Measurements from ENCODE around the gene UBN2.
"Not testable (repeated sequence)": the region's sequence is repeated elsewhere in the genome, so short reads cannot be mapped to it uniquely, and the experiment has no call there.

Gene UBN2

GRCh38 chr7:139329119-139329518 lies 98.1 kb downstream of the UBN2 start:
- no peaks in the 10 kb centered on the region for H3K36me3 ChIP-seq (ENCODE audit: control insufficient read depth in 1 of 2, insufficient read depth in 2 of 2, low read depth in 1 of 2, low read length in 2 of 2)
- no peak overlapping the region for H3K14ac ChIP-seq (ENCODE audit: low read length in 2 of 2)
- no peak overlapping the region for H3K4me3 ChIP-seq (ENCODE audit: insufficient read depth in 1 of 2, low read depth in 1 of 2, low read length in 2 of 2)
- WGBS, result 100% methylated on average over 1 of the region's 2 CpGs
- no peak overlapping the region for H2BK15ac ChIP-seq (ENCODE audit: low read depth, poor library complexity, severe bottlenecking)
- no peak for DNase-seq
- no peak overlapping the region for H2BK12ac ChIP-seq (ENCODE audit: low read length in 2 of 2)
- no peak overlapping the region for H3K27ac ChIP-seq (ENCODE audit: low read length, poor library complexity, severe bottlenecking)
- H2BK120ac ChIP-seq (ENCODE audit: low read depth, low read length), result no peak overlapping the region
- H3K9ac ChIP-seq (ENCODE audit: low read length), result peak overlapping the region; percentile 27
- H3K18ac ChIP-seq (ENCODE audit: low read depth in 1 of 2, low read length in 2 of 2), result no peak overlapping the region
- no peak overlapping the region for H4K8ac ChIP-seq (ENCODE audit: low read length)
- H3K4ac ChIP-seq (ENCODE audit: low read depth in 1 of 2, low read length in 2 of 2), result no peak overlapping the region
- H3K27me3 ChIP-seq (ENCODE audit: control insufficient read depth in 1 of 2, insufficient read depth in 1 of 2, low read length in 2 of 2), result no peaks in the 10 kb centered on the region
- H2AK5ac ChIP-seq (ENCODE audit: low read length, severe bottlenecking), result no peak overlapping the region
- no peak overlapping the region for H2AFZ ChIP-seq (ENCODE audit: low read depth, low read length)
- no peaks in the 10 kb centered on the region for H3K4me1 ChIP-seq (ENCODE audit: control insufficient read depth, insufficient read depth, low read depth, low read length)
- H3K9me3 ChIP-seq (ENCODE audit: control insufficient read depth, low read length), result no peaks in the 10 kb centered on the region
- no peaks in the 10 kb centered on the region for H3K79me1 ChIP-seq (replicated peaks; ENCODE audit: low read length, poor library complexity, severe bottlenecking)
- no peak overlapping the region for H3K23ac ChIP-seq (ENCODE audit: low read length in 2 of 2)
- no peak overlapping the region for H2BK5ac ChIP-seq (ENCODE audit: low read depth, low read length, poor library complexity, severe bottlenecking)
- H4K91ac ChIP-seq (ENCODE audit: low read length), result no peak overlapping the region
- no peak overlapping the region for H3K4me2 ChIP-seq (ENCODE audit: low read length, poor library complexity, severe bottlenecking)

GRCh38 chr7:139330333-139331030 lies 99.4 kb downstream of the UBN2 start:
- no peak overlapping the region for H3K14ac ChIP-seq (ENCODE audit: low read length in 2 of 2)
- no peak overlapping the region for H3K4me2 ChIP-seq (ENCODE audit: low read length, poor library complexity, severe bottlenecking)
- no peak overlapping the region for H2AFZ ChIP-seq (ENCODE audit: low read depth, low read length)
- H3K9me3 ChIP-seq (ENCODE audit: control insufficient read depth, low read length), result no peaks in the 10 kb centered on the region
- H3K9ac ChIP-seq (ENCODE audit: low read length), result no peak overlapping the region
- H3K4me3 ChIP-seq (ENCODE audit: insufficient read depth in 1 of 2, low read depth in 1 of 2, low read length in 2 of 2), result no peak overlapping the region
- no peak overlapping the region for H3K18ac ChIP-seq (ENCODE audit: low read depth in 1 of 2, low read length in 2 of 2)
- H4K91ac ChIP-seq (ENCODE audit: low read length), result no peak overlapping the region
- no peak overlapping the region for H2BK120ac ChIP-seq (ENCODE audit: low read depth, low read length)
- no peak overlapping the region for H4K8ac ChIP-seq (ENCODE audit: low read length)
- no peak overlapping the region for H3K4ac ChIP-seq (ENCODE audit: low read depth in 1 of 2, low read length in 2 of 2)
- 88% methylated on average over 3 of the region's 3 CpGs for WGBS
- H2BK12ac ChIP-seq (ENCODE audit: low read length in 2 of 2), result no peak overlapping the region
- H3K27me3 ChIP-seq (ENCODE audit: control insufficient read depth in 1 of 2, insufficient read depth in 1 of 2, low read length in 2 of 2), result no peaks in the 10 kb centered on the region
- H3K36me3 ChIP-seq (ENCODE audit: control insufficient read depth in 1 of 2, insufficient read depth in 2 of 2, low read depth in 1 of 2, low read length in 2 of 2), result no peaks in the 10 kb centered on the region
- no peaks in the 10 kb centered on the region for H3K79me1 ChIP-seq (replicated peaks; ENCODE audit: low read length, poor library complexity, severe bottlenecking)
- no peak for DNase-seq
- H2BK15ac ChIP-seq (ENCODE audit: low read depth, poor library complexity, severe bottlenecking), result no peak overlapping the region
- no peaks in the 10 kb centered on the region for H3K4me1 ChIP-seq (ENCODE audit: control insufficient read depth, insufficient read depth, low read depth, low read length)
- H3K23ac ChIP-seq (ENCODE audit: low read length in 2 of 2), result no peak overlapping the region
- no peak overlapping the region for H3K27ac ChIP-seq (ENCODE audit: low read length, poor library complexity, severe bottlenecking)
- H2AK5ac ChIP-seq (ENCODE audit: low read length, severe bottlenecking), result no peak overlapping the region
- no peak overlapping the region for H2BK5ac ChIP-seq (ENCODE audit: low read depth, low read length, poor library complexity, severe bottlenecking)

GRCh38 chr7:139332697-139333359 lies 101.8 kb downstream of the UBN2 start:
- Histone ChIP-seq H4K8ac (ENCODE audit: low read length) (no peak overlapping the region), H2BK15ac (ENCODE audit: low read depth, poor library complexity, severe bottlenecking) (no peak overlapping the region), H3K4ac (ENCODE audit: low read depth in 1 of 2, low read length in 2 of 2) (no peak overlapping the region), H3K27me3 (ENCODE audit: control insufficient read depth in 1 of 2, insufficient read depth in 1 of 2, low read length in 2 of 2) (no peaks in the 10 kb centered on the region), H3K4me3 (ENCODE audit: insufficient read depth in 1 of 2, low read depth in 1 of 2, low read length in 2 of 2) (no peak overlapping the region), H3K18ac (ENCODE audit: low read depth in 1 of 2, low read length in 2 of 2) (no peak overlapping the region), H2BK12ac (ENCODE audit: low read length in 2 of 2) (no peak overlapping the region), H3K23ac (ENCODE audit: low read length in 2 of 2) (no peak overlapping the region), H2BK5ac (ENCODE audit: low read depth, low read length, poor library complexity, severe bottlenecking) (no peak overlapping the region), H3K79me1 (replicated peaks; ENCODE audit: low read length, poor library complexity, severe bottlenecking) (no peaks in the 10 kb centered on the region), H3K14ac (ENCODE audit: low read length in 2 of 2) (no peak overlapping the region), H3K27ac (ENCODE audit: low read length, poor library complexity, severe bottlenecking) (no peak overlapping the region), H2BK120ac (ENCODE audit: low read depth, low read length) (no peak overlapping the region), H4K91ac (ENCODE audit: low read length) (no peak overlapping the region), H3K36me3 (ENCODE audit: control insufficient read depth in 1 of 2, insufficient read depth in 2 of 2, low read depth in 1 of 2, low read length in 2 of 2) (no peaks in the 10 kb centered on the region), H2AK5ac (ENCODE audit: low read length, severe bottlenecking) (no peak overlapping the region), H3K9me3 (ENCODE audit: control insufficient read depth, low read length) (no peaks in the 10 kb centered on the region), H2AFZ (ENCODE audit: low read depth, low read length) (no peak overlapping the region), H3K4me2 (ENCODE audit: low read length, poor library complexity, severe bottlenecking) (no peak overlapping the region), H3K4me1 (ENCODE audit: control insufficient read depth, insufficient read depth, low read depth, low read length) (no peaks in the 10 kb centered on the region), H3K9ac (ENCODE audit: low read length) (no peak overlapping the region)
- DNase-seq, result no peak
- 89% methylated on average over 5 of the region's 5 CpGs for WGBS

GRCh38 chr7:139333443-139333842 lies 102.4 kb downstream of the UBN2 start:
- H2BK12ac ChIP-seq (ENCODE audit: low read length in 2 of 2); H3K18ac ChIP-seq (ENCODE audit: low read depth in 1 of 2, low read length in 2 of 2); H4K91ac ChIP-seq (ENCODE audit: low read length); H3K14ac ChIP-seq (ENCODE audit: low read length in 2 of 2); H3K36me3 ChIP-seq (ENCODE audit: control insufficient read depth in 1 of 2, insufficient read depth in 2 of 2, low read depth in 1 of 2, low read length in 2 of 2); H3K9me3 ChIP-seq (ENCODE audit: control insufficient read depth, low read length); H2BK120ac ChIP-seq (ENCODE audit: low read depth, low read length); H3K4me3 ChIP-seq (ENCODE audit: insufficient read depth in 1 of 2, low read depth in 1 of 2, low read length in 2 of 2); H4K8ac ChIP-seq (ENCODE audit: low read length); DNase-seq; H2AFZ ChIP-seq (ENCODE audit: low read depth, low read length); H3K79me1 ChIP-seq (replicated peaks; ENCODE audit: low read length, poor library complexity, severe bottlenecking); H3K4me2 ChIP-seq (ENCODE audit: low read length, poor library complexity, severe bottlenecking); H3K4ac ChIP-seq (ENCODE audit: low read depth in 1 of 2, low read length in 2 of 2); H3K27me3 ChIP-seq (ENCODE audit: control insufficient read depth in 1 of 2, insufficient read depth in 1 of 2, low read length in 2 of 2); H3K4me1 ChIP-seq (ENCODE audit: control insufficient read depth, insufficient read depth, low read depth, low read length); H2AK5ac ChIP-seq (ENCODE audit: low read length, severe bottlenecking); H2BK5ac ChIP-seq (ENCODE audit: low read depth, low read length, poor library complexity, severe bottlenecking); H3K9ac ChIP-seq (ENCODE audit: low read length); H3K23ac ChIP-seq (ENCODE audit: low read length in 2 of 2); H2BK15ac ChIP-seq (ENCODE audit: low read depth, poor library complexity, severe bottlenecking); H3K27ac ChIP-seq (ENCODE audit: low read length, poor library complexity, severe bottlenecking): not testable (repeated sequence)
- 96% methylated on average over 4 of the region's 13 CpGs for WGBS
